PC-3 (cell line): ENCODE data around the gene AHCTF1.

Source experiments
- CTCF ChIP-seq: fragments of 300-600 bp; sonication (generic); conservative IDR thresholded peaks from 2 replicates; pipeline ENCODE4 v1.5.1; 2017; ENCODE audit warnings: antibody characterized with exemption, low read depth, mild to moderate bottlenecking, low read length
- EZH2 ChIP-seq: fragments of 300-600 bp; sonication (generic); IDR thresholded peaks from one replicate; pipeline ENCODE4 v1.6.1; 2017; ENCODE audit warnings: antibody characterized with exemption, mild to moderate bottlenecking, low read length; ENCODE audit not compliant: unreplicated experiment
- EZH2phosphoT487 ChIP-seq: fragments of 300-600 bp; sonication (generic); IDR thresholded peaks from 2 replicates; pipeline ENCODE4 v1.6.1; 2018; ENCODE audit warnings: mild to moderate bottlenecking, antibody characterized with exemption, low read length, borderline replicate concordance

GRCh38 chr1:246837418-246838117, 94.2 kb downstream of the AHCTF1 start:
- TF ChIP-seq CTCF (no peak), EZH2 (no peak), EZH2phosphoT487 (no peak)
